ENCODE measurements around the gene TEX29.

TEX29 gene

GRCh38 chr13:111319998-111320911, at the start of gene TEX29:
TEX29 (plus strand) TSS chr13:111320642; CDS start chr13:111320891, 249 bp downstream.
- Histone ChIP-seq H4K20me1 (ENCODE audit: insufficient read depth, low read length) (no peaks in the 10 kb centered on the region), H3K79me2 (ENCODE audit: low read length) (no peaks in the 10 kb centered on the region), H3F3A (ENCODE audit: insufficient read depth, low read length) (no peaks in the 10 kb centered on the region), H3K9ac (ENCODE audit: low read length) (no peak within 1 kb of the TSS), H3K9me3 (replicated peaks; ENCODE audit: insufficient read depth, low read length) (no peaks in the 10 kb centered on the region), H3K4me2 (ENCODE audit: low read depth, low read length) (no peak within 1 kb of the TSS), H3K36me3 (replicated peaks; ENCODE audit: insufficient read depth, low read length) (no peaks in the 10 kb centered on the region), H3K9me2 (replicated peaks; ENCODE audit: insufficient read depth, low read length) (no peaks in the 10 kb centered on the region), H3K27ac (ENCODE audit: low read length) (no peak within 1 kb of the TSS), H3K4me3 (ENCODE audit: low read length) (no peak within 1 kb of the TSS), H2AFZ (ENCODE audit: low read length) (no peak within 1 kb of the TSS), H3K4me1 (ENCODE audit: low read length) (no peaks in the 10 kb centered on the region), H3K27me3 (replicated peaks; ENCODE audit: insufficient read depth, low read length) (no peaks in the 10 kb centered on the region)
- no peak for DNase-seq
- TF ChIP-seq CTCF (IDR thresholded peaks at IDR 0.05; ENCODE audit: low read length), result no peak
- no peak for TF ChIP-seq EZH2 (optimal IDR thresholded peaks at IDR 0.05; ENCODE audit: low read depth, low read length)
- no peak for TF ChIP-seq EZH2phosphoT487 (IDR thresholded peaks at IDR 0.05; ENCODE audit: low read length)

GRCh38 chr13:111270765-111271698, 49.4 kb upstream of the TEX29 start:
- no peaks in the 10 kb centered on the region for H3K27me3 ChIP-seq (replicated peaks; ENCODE audit: insufficient read depth, low read length)
- H3K4me2 ChIP-seq (ENCODE audit: low read depth, low read length), result no peak overlapping the region
- DNase-seq, result no peak
- no peak overlapping the region for H3K27ac ChIP-seq (ENCODE audit: low read length)
- no peak overlapping the region for H3K4me3 ChIP-seq (ENCODE audit: low read length)
- H4K20me1 ChIP-seq (ENCODE audit: insufficient read depth, low read length), result no peaks in the 10 kb centered on the region
- H3F3A ChIP-seq (ENCODE audit: insufficient read depth, low read length), result no peaks in the 10 kb centered on the region
- no peaks in the 10 kb centered on the region for H3K9me2 ChIP-seq (replicated peaks; ENCODE audit: insufficient read depth, low read length)
- no peak overlapping the region for H3K9ac ChIP-seq (ENCODE audit: low read length)
- H3K79me2 ChIP-seq (ENCODE audit: low read length), result no peaks in the 10 kb centered on the region
- 0 out of 2 replicates have a peak, but pooled peaks cover 3% of the 10 kb centered on the region for H3K4me1 ChIP-seq (ENCODE audit: low read length)
- TF ChIP-seq EZH2 (optimal IDR thresholded peaks at IDR 0.05; ENCODE audit: low read depth, low read length) (no peak), EZH2phosphoT487 (IDR thresholded peaks at IDR 0.05; ENCODE audit: low read length) (no peak), CTCF (IDR thresholded peaks at IDR 0.05; ENCODE audit: low read length) (no peak)
- H3K36me3 ChIP-seq (replicated peaks; ENCODE audit: insufficient read depth, low read length), result 0 out of 2 replicates have a peak, but pooled peaks cover 4% of the 10 kb centered on the region
- no peaks in the 10 kb centered on the region for H3K9me3 ChIP-seq (replicated peaks; ENCODE audit: insufficient read depth, low read length)
- no peak overlapping the region for H2AFZ ChIP-seq (ENCODE audit: low read length)

- H3K9me2 ChIP-seq (replicated peaks; ENCODE audit: insufficient read depth, low read length), result no peaks in the 10 kb centered on the region
- no peak for TF ChIP-seq CTCF (IDR thresholded peaks at IDR 0.05; ENCODE audit: low read length)
- TF ChIP-seq EZH2 (optimal IDR thresholded peaks at IDR 0.05; ENCODE audit: low read depth, low read length), result no peak
- TF ChIP-seq EZH2phosphoT487 (IDR thresholded peaks at IDR 0.05; ENCODE audit: low read length), result no peak
- no peak overlapping the region for H3K9ac ChIP-seq (ENCODE audit: low read length)
Measured at GRCh38 chr13:111272117-111272516, 48.3 kb upstream of the TEX29 start.

More at GRCh38 chr13:111272117-111272516, 48.3 kb upstream of the TEX29 start:
- no peaks in the 10 kb centered on the region for H3K79me2 ChIP-seq (ENCODE audit: low read length)
- H3F3A ChIP-seq (ENCODE audit: insufficient read depth, low read length), result no peaks in the 10 kb centered on the region
- H3K4me3 ChIP-seq (ENCODE audit: low read length), result no peak overlapping the region
- no peak overlapping the region for H3K27ac ChIP-seq (ENCODE audit: low read length)
- 0 out of 2 replicates have a peak, but pooled peaks cover 3% of the 10 kb centered on the region for H3K4me1 ChIP-seq (ENCODE audit: low read length)
- H3K27me3 ChIP-seq (replicated peaks; ENCODE audit: insufficient read depth, low read length), result no peaks in the 10 kb centered on the region
- H4K20me1 ChIP-seq (ENCODE audit: insufficient read depth, low read length), result no peaks in the 10 kb centered on the region
- H3K4me2 ChIP-seq (ENCODE audit: low read depth, low read length), result no peak overlapping the region
- DNase-seq, result no peak
- no peak overlapping the region for H2AFZ ChIP-seq (ENCODE audit: low read length)
- 0 out of 2 replicates have a peak, but pooled peaks cover 4% of the 10 kb centered on the region for H3K36me3 ChIP-seq (replicated peaks; ENCODE audit: insufficient read depth, low read length)
- no peaks in the 10 kb centered on the region for H3K9me3 ChIP-seq (replicated peaks; ENCODE audit: insufficient read depth, low read length)

Measured in MM.1S (cell line).